PC-3 (cell line): ENCODE measurements around the gene RPS13.

ENCODE experiments used
- CTCF ChIP-seq: fragments of 300-600 bp; sonication (generic); conservative IDR thresholded peaks from 2 replicates; pipeline ENCODE4 v1.5.1; 2017; ENCODE audit warnings: antibody characterized with exemption, low read depth, mild to moderate bottlenecking, low read length
- EZH2 ChIP-seq: fragments of 300-600 bp; sonication (generic); IDR thresholded peaks from one replicate; pipeline ENCODE4 v1.6.1; 2017; ENCODE audit warnings: antibody characterized with exemption, mild to moderate bottlenecking, low read length; ENCODE audit not compliant: unreplicated experiment
- EZH2phosphoT487 ChIP-seq: fragments of 300-600 bp; sonication (generic); IDR thresholded peaks from 2 replicates; pipeline ENCODE4 v1.6.1; 2018; ENCODE audit warnings: mild to moderate bottlenecking, antibody characterized with exemption, low read length, borderline replicate concordance

- TF ChIP-seq CTCF: no peak
- no peak for TF ChIP-seq EZH2
- TF ChIP-seq EZH2phosphoT487: no peak
Observed at GRCh38 chr11:17046690-17047089, 30.8 kb downstream of the RPS13 start.
